Amniotic epithelial cell (primary cell): ENCODE measurements around the gene FXYD2.
"Not testable (repeated sequence)": the region's sequence is repeated elsewhere in the genome, so short reads cannot be mapped to it uniquely, and the experiment has no call there.

Experiments
- DNase-seq: peaks from one replicate; pipeline ENCODE4 v3.0.0-alpha.2; 2010; ENCODE audit warnings: low read depth

FXYD2 gene

GRCh38 chr11:117824571-117825537 is at the start of gene FXYD2:
Gene FXYD2 (minus strand): TSS chr11:117824744. CDS start chr11:117824678, 66 bp downstream.
- no peak for DNase-seq

GRCh38 chr11:117873828-117874125 is 49.2 kb upstream of the FXYD2 start:
- no peak for DNase-seq

- DNase-seq, result no peak
Observed at GRCh38 chr11:117872975-117873827, 48.7 kb upstream of the FXYD2 start.

- DNase-seq, result no peak
Observed at GRCh38 chr11:117872420-117872961, 47.9 kb upstream of the FXYD2 start.

GRCh38 chr11:117871784-117872183 is 47.2 kb upstream of the FXYD2 start:
- no peak for DNase-seq

GRCh38 chr11:117871160-117871559 is 46.6 kb upstream of the FXYD2 start:
- no peak for DNase-seq

- no peak for DNase-seq
Observed at GRCh38 chr11:117870103-117870952, 45.8 kb upstream of the FXYD2 start.

DNA sequence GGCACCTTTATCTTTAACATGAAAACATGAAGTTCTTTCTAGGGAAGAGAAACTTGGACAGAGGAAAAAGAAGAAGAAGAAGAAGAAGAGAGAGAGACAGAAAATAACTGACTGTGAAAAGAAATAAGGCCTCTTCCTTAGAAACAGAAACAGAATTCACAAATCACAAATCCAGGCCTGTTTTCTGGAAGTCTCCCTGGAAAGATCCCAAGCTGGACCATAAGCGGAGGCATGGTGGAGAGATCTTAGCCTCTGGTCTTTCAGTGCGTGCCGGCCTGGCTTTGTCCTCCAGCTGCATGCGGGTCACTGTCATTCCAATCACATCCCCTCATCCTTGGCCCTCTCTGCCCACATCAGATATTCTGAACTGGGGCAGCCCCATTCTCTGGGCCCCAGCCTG is 45.1 kb upstream of the FXYD2 start:
- DNase-seq, result no peak

- no peak for DNase-seq
Observed at GRCh38 chr11:117868815-117869561, 44.4 kb upstream of the FXYD2 start.

DNA sequence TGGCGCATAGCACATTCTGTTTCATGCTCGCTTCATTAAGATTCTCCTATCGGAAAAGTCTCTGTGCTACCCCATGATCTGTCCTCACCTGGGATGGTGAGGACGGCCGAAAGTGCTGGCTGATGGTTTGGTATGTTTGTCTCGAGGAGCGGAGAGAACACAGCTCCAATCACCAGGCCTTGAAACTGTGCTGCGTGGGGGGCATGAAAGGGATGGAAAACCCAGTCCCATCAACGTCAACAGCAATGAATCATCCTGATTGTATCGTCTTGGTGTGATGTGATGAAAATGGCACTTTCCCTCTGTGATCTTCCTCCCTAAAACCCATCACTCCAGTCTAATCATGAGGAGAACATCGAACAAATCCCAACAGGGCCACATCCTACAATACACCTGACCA is 43.5 kb upstream of the FXYD2 start:
- no peak for DNase-seq

GRCh38 chr11:117866526-117866925 is 42.0 kb upstream of the FXYD2 start:
- no peak for DNase-seq

DNA sequence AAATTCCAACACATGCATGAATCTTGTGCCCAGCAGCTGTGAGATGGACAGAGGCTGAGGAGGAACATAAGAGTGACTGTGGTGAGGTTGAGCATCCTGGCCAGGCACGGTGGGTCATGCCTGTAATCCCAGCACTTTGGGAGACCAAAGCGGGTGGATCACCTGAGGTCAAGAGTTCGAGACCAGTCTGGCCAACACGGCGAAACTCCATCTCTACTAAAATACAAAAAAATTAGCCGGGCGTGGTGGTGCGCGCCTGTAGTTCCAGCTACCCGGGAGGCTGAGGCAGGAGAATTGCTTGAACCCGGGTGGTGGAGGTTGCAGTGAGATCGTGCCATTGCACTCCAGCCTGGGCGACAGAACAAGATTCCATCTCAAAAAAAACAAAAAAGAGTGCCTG is 41.0 kb upstream of the FXYD2 start:
- DNase-seq, result not testable (repeated sequence)

- DNase-seq, result no peak
Observed at GRCh38 chr11:117863383-117863782, 38.8 kb upstream of the FXYD2 start.

- no peak for DNase-seq
Observed at GRCh38 chr11:117862753-117863152, 38.2 kb upstream of the FXYD2 start.

- DNase-seq, result no peak
Observed at GRCh38 chr11:117862019-117862725, 37.6 kb upstream of the FXYD2 start.

DNA sequence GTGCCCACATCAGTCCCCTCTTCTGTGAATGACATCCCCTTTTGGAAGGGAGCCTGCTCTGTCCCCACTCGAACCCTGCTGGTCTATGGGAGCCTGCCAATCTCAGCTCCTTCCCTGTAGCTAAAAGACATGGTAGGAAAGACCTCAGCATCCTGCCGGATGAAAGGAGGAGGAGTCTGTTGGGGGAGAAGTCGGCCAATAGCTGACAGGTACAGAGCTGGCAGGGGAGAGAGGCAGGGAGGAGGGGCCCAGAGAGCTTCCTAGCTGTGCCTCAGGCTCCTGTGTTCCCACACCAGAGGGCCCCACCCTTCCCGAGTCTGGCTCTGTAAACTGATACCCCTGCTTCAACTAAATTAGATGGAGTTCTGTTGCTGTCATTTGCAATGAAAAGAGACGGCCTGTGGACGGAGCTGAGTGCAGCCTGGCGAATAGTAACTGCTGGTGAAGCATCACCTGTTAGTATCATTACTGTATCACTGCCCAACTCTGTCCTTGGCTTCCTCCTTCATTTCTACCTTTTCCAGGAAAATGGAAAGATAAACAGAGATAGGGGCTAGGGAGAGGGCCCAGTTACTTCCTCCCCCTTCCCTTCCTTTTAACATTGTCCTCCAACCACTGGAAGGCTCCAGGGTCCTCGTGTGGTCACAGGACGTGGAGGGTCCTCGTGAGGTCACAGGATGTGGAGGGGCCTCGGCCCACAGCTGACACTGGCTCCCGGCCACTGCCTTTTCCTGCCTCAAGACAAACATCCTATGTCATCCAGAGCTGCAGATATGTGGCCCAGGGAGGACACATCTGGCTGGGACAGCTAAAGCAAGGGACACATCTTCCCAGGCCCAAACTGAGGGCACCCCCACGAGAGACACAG is 36.8 kb upstream of the FXYD2 start:
- DNase-seq, result no peak

- no peak for DNase-seq
Observed at GRCh38 chr11:117860139-117860538, 35.6 kb upstream of the FXYD2 start.

- no peak for DNase-seq
Observed at GRCh38 chr11:117859488-117860112, 35.1 kb upstream of the FXYD2 start.

GRCh38 chr11:117859061-117859460 is 34.5 kb upstream of the FXYD2 start:
- DNase-seq, result no peak
